ENCODE data around the gene GPC6.

GPC6 gene

DNA sequence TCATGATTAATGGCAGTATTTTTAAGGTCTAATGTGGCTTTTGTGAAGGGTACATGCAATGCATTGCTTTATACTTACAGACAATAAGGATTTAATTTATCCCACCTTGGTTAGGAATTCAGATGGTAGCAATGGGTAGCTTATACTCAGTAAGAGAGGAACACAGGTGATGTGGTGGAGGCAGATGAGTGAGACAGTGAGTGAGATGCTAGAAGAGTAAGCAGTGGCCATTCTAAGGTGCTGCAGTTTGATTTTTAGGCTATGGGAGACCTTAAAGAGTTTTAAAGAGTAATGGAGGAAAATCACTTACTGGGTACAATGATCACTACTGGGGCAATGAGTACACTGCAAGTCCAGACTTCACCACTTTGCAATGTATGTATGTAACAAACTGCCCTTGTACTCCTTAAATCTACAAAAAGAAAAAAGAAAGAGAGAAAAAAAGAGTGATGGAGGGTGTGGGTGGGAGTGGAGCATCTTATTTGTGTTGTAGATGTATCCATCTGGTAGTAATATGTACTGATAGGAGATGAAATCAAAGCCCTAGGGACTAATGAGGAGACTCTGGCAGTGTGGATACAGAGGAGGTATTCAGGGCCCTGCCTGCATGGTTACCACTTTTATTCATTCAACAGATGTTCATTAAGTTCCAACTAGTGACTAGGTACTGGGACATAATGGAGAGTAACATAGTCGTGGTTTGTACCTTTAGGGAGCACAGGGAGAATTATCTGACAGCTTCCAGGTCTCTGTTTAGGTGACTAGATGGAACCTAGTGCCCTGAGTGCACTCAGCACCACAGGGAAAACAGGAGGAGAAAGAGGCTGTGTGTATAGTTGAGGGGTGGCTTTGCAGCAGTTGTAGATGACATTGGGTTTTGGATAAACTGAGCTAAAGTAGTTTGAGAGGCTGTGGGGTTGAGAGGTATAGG lies 99.0 kb downstream of the GPC6 start:
- no peak for DNase-seq

DNA sequence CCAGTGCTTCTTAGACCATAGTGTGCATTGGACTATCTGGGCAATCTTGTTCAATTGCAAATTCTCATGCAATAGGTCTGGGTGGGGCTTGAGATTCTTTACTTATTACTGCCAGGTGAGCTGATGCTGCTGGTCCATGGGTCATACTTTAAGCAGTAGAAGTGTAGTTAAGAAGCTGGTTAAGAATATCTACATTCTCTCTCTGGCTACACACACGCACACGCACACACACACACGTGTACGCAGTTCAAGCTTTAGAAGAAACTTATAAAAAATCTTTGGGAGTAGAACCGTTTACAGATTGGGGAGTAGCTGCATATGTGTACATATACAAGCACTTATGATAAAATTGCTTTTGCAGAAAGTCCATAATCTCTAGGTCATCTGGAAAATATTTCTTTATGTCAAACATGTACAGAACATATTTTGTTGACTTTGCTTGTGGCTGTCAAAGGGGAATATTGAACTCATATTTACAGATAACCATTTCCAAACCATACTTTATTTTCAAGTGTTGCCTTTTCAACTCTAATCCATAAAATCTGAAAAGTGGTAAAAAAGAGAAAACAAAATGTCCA lies 99.7 kb downstream of the GPC6 start:
- no peak for DNase-seq

DNA sequence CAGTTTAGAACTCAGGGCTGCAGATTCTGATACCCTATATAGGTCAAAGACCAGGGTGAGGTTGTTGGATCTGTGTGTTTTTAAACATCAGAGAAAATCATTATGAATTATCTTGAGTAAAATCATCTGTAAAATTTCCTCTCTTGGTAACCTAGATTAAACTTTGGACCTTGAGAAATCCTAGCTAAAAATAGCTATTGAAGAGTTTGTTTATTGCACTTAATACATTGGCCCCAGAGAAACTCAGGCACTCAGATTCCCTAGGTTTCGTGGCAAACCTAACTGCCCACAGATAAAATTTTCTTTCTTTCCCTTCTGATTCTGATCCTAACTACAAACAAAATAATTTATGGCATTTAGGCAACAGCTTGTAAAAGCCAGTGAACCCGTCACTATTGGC lies 102.3 kb downstream of the GPC6 start:
- no peak for DNase-seq

DNA sequence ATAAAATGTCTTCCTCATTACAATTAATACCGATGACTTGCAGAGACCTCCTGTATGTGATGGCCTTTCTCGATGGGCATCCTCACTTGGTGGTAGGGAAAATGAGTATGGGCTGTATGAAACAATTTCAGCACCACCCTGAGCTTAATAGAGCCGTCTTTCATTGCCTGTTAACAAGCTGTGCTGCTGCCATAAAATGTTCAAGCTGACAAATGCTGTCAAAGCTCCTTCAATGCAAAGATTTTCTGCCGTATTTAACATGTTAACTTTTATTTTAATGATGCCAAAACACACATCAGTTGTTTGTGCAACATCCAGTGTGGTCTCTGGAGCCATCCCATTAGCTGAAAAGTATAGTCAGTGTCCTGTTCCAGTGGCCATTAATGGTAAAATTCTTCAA lies 110.1 kb downstream of the GPC6 start:
- DNase-seq, result no peak

DNA sequence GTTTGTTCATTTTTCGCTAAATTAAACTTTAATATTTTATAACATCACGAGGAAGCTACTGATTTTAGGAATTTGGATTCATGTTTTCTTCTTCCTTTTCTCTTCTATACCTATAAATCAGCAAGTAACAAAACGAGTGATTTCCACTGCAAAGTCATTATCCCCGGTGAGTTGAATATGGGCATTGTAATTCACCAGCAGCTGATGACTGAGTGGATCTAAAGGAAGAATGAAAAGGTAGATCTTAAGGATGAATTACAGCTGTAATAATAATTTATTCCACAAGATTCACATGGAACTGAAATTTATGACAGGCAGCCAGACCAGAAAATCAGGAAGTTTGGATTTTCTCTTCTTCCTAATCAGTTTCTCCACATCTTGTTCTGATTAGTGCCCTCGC lies 111.4 kb downstream of the GPC6 start:
- no peak for DNase-seq

DNA sequence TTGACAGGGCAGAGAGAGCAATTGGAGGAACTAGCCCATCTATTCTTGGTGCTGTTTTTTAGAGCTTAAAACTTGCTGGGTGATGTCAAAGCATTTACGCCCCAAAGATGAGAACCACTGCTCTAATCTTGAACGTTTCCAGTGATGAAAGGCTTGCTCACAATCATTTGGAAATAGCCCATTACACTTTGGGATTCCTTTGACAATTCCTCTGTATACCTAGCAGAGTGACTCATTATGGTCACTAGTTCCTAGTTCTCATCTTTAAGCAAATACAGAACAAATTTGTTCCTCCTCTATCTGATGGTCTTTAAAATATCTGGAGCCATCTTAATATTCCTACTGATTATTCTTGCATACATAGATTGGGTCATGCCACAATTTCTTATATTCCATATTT lies 112.3 kb downstream of the GPC6 start:
- no peak for DNase-seq

DNA sequence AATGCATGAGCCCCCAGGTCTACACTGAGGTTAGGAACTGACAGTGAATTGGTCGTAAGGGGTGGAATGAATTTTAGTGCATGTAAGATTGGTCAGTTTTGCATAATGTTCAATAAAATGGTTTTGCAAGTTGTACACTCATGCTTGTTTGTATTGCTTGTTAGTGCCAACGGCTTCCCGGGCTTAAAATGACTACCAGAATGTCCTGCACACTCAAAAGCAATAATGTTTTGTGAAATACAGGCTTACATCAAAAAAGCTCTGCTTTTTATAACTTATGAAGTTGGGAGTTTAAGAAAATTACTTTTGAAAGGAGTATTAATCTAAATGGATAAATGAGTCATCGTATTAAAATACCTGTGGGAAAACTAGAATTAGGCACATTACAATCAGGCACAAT lies 112.9 kb downstream of the GPC6 start:
- DNase-seq, result no peak

DNA sequence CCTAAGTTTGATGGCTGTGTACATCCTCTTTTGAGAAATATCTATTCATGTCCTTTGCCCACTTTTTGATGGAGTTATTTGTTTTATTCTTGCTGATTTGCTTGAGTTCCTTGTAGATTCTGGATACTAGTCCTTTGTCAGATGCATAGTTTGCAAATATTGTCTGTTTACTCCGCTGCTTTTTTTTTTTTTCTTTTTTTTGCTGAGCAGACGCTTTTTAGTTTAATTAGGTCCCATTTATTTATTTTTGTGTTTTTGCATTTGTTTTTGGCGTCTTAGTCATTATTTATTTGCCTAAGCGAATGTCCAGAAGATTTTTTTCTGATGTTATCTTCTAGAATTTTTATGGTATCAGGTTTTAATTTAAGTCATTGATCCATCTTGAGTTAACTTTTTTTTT lies 114.9 kb downstream of the GPC6 start:
- DNase-seq, result no peak

DNA sequence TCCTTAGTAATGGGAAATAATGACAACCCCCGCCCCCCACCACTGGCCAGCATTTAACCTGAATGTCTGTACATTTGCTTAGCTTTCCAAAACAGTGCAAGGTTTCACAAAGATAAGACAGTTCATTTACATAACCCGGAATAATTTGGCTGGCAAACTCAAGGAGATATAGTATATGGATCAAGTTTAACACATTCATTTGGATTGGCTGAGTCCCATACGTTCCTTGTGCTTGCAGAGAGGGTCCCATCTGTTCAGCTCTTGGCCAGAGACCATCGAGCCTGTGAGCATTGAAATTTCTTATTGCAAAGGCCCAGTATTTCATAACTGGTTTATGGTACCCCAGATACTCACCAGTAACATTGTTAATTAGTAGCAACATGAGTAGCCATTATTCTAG lies 116.5 kb downstream of the GPC6 start:
- no peak for DNase-seq

DNA sequence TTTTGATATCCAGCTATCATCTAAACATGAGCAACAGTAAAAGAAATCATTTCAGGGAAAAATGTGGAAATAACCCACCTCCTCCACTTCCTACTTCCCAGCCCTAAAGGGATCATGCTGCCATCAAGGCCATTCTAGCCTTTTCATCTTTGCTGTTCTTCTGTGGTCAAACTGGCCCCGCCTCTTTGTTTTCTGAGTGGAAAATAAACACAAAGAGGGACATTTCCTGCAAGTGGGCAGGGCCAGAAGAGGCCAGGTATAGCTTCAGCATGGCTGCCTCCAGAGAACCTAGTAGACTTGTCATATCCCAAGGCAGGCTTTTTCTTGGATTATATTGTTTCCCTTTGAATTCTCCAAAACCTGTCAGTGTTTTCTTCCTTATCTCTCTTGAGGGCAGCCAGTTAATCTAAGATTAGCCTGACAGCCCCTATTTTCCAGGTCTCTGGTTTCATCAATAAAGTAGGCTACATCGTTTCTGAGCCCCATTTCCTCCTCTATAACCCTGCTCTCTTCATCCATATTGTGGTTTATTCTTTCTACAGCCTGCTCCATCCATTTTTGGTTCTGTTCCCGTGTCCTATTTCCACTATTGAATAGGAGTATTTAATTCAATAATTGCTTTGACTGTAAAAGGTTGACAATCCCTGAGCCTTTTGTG lies 117.6 kb downstream of the GPC6 start:
- no peak for DNase-seq

DNA sequence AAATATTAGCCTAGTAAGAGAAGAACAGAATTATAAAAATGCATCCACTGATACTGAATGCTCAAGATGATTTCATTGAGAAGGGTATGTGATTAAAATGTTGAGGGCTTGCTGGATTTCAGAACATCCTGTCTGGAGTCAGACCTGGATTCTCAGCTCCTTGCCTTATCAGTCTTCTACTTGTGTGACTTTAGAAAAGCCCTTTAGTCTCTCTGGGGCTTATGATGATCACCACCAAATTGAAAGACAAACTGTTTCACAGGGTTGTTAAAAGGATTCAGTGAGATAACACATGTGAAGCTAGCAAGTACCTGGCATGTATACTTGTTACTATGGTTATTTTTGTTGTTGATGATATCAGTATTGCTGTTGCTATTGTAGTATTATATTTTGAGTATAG lies 118.4 kb downstream of the GPC6 start:
- no peak for DNase-seq

DNA sequence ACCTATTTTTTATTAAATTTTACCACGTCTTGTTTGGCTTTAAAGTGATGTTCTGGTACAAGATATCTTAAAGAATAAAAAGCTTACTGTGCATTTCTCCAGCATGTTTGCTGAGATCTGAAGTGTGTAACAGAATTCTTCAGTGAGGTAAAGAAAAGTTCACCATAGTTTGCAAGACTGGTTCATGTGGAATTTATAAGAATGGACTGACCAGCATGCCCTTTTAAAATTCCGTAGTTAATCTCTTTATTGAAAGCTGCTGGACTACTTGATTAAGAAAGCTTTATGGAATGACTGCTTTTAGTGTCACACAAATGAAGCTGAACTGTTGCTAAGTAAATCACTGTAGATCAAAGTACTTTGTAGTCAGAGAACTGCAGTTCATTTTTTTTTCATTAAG lies 119.2 kb downstream of the GPC6 start:
- no peak for DNase-seq

DNA sequence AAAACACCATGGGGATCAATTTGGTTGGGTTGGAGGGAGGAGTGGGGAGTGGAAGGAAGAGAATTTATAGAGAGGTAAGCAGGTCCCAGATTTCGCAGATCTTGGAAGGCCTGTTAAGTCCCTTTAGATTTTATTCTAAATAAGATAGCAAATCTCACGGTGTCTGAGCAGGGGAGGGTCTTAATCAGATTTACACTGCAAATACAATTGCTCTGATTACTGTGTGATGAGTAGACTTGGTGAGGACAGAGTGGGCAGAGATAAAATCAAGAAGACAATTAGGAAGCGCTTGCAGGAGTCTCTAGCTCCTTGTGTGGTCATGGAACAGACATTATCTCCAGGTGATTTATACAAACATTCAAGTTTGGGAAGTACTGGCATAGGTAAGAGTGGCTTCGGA lies 126.0 kb downstream of the GPC6 start:
- DNase-seq, result no peak

DNA sequence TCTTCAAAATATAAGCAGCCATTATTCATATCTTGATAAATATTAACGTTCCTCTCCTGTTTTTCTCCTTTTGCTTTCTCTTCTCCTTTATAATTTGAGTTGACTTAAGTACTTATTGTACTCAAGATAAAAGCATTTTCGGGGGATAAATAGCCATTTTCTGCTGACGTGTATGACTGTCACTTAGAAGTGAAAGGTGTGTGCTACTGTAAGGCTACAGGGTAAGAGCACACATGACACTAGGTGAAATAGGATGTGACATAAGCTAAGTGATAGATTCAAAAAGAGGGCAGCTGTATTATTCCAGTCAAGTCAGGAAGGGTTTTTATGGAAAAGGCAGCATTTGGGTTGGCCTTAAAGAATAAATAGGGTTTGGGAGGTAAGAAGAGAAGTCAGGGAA lies 128.5 kb downstream of the GPC6 start:
- no peak for DNase-seq

DNA sequence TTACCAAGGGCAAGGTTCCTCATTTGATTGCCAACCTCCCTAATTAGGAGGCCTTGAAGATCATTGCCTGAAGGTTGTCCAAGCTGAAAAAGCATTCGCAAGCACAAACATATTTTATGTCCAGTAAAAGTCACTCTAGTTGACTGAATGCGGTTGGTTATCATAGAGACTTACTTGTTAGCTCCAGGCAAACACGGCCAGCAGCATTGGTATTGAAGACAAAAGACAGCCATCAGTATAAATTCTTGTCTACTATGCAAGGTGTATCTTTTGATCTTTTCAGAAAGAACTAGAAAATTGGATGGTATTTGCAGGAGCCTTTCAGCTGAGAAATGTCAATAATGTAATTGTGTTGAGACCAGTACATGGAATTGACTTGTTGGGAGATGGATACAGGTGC lies 129.9 kb downstream of the GPC6 start:
- DNase-seq, result no peak

DNA sequence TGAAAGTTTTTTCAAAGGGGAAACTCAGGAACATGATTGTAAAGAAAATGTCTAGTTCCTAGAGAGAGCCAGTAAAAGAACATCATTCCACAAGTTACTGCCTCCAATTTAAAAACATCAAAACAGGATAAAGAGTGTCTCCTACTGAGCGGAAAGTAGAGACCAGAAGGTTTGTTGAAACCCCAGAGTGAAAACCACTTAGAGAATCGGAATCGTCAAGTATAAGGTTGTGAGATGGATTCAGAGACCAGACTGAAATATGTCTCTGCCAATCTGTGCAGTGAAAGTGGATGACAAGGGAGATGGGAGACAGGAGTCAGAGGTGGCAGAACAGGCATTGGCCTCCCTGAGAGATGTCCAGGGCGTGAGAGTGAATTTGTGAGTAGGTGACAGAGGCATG lies 133.4 kb downstream of the GPC6 start:
- no peak for DNase-seq

DNA sequence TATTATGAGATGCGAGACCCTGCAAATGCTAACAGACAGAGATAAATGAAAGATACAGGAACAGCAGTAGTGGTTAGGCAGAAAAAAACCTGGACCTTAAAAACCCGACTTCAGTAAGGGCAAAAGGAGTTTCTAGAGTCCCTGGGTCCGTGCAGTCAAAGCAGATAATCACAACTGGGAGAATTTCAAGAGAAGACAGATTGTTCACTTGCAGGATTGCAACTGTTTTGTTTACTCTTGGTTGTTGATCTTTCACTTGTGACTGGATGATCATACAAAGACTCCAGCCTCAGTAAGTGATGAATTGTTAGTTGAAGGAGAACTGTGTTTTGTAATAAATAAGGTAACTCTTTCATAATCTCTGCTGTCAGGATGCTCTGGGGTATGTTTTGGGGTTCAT lies 135.1 kb downstream of the GPC6 start:
- DNase-seq, result no peak

DNA sequence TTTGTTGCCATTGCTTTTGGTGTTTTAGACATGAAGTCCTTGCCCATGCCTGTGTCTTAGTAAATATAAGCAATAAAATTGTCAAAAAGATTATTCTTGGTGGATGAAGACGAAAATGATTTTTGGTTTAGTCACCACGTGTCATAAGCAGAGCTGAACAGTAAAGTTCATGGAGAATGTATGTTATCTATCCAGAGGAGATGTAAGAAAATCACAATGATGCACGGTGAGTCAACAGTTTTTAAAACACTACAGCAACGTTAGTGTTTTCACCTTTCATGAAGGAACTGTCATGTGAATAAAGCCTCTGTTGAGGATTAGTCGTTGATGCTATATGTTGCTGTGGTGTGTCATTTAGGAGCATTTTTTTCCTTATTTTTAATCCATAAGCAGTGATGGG lies 137.6 kb downstream of the GPC6 start:
- DNase-seq, result no peak

DNA sequence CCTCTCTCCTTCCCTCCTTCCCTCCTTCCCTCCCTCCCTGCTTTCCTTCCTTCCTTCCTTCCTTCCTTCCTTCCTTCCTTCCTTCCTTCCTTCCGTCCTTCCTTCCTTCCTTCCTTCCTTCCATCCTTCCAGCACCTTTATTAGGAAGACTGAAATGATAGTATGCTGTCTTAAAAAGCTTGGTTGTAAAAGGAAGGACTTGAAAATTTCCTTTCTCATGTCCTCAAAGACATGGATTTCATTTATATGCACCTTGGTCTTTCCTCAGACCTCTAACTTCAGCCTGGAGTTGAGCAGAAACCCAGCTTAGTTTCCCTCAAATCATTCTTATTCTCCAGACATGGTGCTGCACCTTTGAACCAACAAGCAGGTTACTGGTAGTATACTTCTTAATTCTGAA lies 141.7 kb downstream of the GPC6 start:
- DNase-seq, result no peak

DNA sequence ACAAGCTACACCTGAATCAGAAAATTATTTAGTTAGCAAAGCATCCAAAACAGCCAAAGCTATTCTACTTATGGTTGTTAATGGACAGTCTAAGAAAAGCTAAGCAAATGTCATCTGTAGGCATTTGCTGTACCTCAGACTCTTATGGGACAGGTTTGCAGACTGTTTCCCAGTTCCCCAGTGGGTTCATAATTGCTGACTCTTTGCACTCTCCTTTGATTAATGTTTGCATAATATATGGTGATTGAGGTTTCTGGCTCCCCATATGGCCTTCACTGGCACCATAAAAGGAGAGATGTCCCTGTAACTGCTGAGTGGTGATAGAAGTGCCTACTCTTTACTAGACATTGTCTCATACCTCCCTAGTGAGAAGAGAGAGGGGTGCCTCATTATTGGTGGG lies 142.1 kb downstream of the GPC6 start:
- DNase-seq, result no peak

DNA sequence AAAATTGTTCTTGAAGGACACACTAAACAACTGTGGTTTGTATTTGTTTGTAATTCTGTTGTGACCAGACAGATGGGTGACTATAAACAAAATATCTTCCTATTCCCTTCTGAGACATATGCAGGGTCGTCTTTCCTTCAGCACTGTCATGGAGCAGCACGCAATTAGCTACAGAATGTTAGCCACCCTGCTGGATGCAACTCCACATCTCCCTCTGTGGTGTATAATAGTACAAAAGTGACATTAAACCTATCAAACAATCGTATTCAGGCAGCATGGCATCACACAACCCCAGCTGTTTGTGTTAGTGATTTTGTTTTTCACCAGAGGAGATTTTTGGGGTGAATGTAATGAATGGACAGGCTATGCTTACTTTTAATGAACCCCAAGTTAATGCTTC lies 146.2 kb downstream of the GPC6 start:
- no peak for DNase-seq

DNA sequence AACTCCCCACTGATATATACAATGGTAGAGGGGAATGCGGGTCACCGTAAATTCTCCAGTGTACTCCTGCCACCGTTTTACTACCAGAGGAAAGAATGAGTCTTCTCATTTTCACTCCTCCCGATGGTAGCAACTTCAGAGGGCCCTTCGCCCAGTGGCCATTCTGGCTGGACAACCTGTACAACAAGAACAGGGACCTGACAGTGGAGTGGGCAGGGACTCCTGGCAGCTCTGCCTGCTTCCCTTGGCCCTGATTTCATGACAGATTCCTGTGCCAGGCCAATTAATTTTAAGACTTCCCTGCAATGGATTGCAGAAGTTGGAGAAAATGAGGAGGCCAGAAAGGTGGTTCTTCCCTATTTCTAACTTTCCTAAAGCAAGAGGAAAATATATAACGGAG lies 148.9 kb downstream of the GPC6 start:
- no peak for DNase-seq

DNA sequence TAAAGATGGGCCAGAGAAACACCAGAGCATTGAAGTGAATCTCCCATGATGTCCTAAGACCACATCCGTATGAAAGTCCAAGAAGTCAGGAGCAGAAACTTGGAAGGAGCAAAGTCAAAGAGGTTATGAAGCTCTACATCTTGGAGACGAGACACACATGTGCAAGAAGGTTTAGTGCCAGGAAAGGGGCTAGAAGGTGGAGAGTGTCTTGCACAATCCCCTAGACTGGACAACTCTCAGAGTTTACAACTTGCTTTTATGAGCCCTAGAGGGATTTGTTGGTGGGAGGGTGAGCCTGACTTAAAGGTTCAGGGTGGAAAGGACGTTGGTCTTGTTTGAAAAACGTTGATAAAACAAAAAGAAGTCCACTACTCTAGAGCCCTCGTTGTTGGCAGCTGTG lies 150.6 kb downstream of the GPC6 start:
- no peak for DNase-seq

DNA sequence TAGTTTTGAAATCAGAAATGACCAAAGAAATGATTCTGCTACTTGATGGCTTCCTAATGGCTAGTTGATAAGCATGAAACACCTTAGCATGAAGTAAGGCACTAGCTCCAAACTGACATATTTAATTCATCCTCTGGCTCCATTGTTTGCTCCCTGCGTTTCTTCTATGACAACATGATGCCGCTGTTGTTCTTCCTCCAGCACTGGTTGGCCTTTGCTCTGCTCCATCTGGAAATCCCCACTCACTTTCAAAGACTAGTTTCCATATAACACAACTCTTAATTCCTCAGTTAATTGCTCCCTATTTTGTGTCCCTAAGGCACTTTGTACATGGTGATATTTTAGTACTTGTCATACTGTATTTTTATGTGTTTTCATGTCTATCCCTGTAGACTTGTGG lies 151.6 kb downstream of the GPC6 start:
- DNase-seq, result no peak

Data from activated CD4-positive, alpha-beta T cell treated with anti-CD3 and anti-CD28 coated beads for 4 hours (primary cell).